ENCODE data around the gene MAP4K4.

GRCh38 chr2:101698014-101698843 is 722 bp downstream of the MAP4K4 start:
- TF ChIP-seq, protein P1, sequence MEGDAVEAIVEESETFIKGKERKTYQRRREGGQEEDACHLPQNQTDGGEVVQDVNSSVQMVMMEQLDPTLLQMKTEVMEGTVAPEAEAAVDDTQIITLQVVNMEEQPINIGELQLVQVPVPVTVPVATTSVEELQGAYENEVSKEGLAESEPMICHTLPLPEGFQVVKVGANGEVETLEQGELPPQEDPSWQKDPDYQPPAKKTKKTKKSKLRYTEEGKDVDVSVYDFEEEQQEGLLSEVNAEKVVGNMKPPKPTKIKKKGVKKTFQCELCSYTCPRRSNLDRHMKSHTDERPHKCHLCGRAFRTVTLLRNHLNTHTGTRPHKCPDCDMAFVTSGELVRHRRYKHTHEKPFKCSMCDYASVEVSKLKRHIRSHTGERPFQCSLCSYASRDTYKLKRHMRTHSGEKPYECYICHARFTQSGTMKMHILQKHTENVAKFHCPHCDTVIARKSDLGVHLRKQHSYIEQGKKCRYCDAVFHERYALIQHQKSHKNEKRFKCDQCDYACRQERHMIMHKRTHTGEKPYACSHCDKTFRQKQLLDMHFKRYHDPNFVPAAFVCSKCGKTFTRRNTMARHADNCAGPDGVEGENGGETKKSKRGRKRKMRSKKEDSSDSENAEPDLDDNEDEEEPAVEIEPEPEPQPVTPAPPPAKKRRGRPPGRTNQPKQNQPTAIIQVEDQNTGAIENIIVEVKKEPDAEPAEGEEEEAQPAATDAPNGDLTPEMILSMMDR (IDR thresholded peaks at IDR 0.05), result no peak
- no peak for TF ChIP-seq POLR2A (IDR thresholded peaks at IDR 0.05)

Measured in adrenal gland (tissue), 5 donors.